MM.1S (cell line): Measurements from ENCODE around the gene XPO1.

Experiments used
- DNase-seq: peaks from one replicate; pipeline ENCODE4 v3.0.0-alpha.2; 2015
- H2AFZ ChIP-seq: fragments of 300-600 bp; sonication (generic); 2 replicates; pipeline ENCODE4 v1.6.0; 2016; ENCODE audit warnings: antibody characterized with exemption, low read length
- H3F3A ChIP-seq: fragments of 300-600 bp; sonication (generic); 2 replicates; pipeline ENCODE4 v1.6.1; 2016; ENCODE audit warnings: mild to moderate bottlenecking, antibody characterized with exemption, low read length, moderate library complexity, mixed read lengths; ENCODE audit not compliant: insufficient read depth
- H3K27ac ChIP-seq: fragments of 300-600 bp; sonication (generic); 2 replicates; pipeline ENCODE4 v1.5.1; 2016; ENCODE audit warnings: mild to moderate bottlenecking, low read length
- H3K27me3 ChIP-seq: fragments of 300-600 bp; sonication (generic); replicated peaks from 2 replicates; pipeline ENCODE4 v1.6.0; 2016; ENCODE audit warnings: low read length; ENCODE audit not compliant: insufficient read depth
- H3K36me3 ChIP-seq: fragments of 300-600 bp; sonication (generic); replicated peaks from 2 replicates; pipeline ENCODE4 v1.6.1; 2016; ENCODE audit warnings: mild to moderate bottlenecking, low read length, mixed read lengths; ENCODE audit not compliant: insufficient read depth
- H3K4me1 ChIP-seq: fragments of 300-600 bp; sonication (generic); 2 replicates; pipeline ENCODE4 v1.6.1; 2016; ENCODE audit warnings: low read length, mixed read lengths
- H3K4me2 ChIP-seq: fragments of 300-600 bp; sonication (generic); 2 replicates; pipeline ENCODE4 v1.6.0; 2016; ENCODE audit warnings: low read depth, low read length
- H3K4me3 ChIP-seq: fragments of 300-600 bp; sonication (generic); 2 replicates; pipeline ENCODE4 v1.5.1; 2016; ENCODE audit warnings: low read length, mixed read lengths
- H3K79me2 ChIP-seq: fragments of 300-600 bp; sonication (generic); 2 replicates; pipeline ENCODE4 v1.6.1; 2016; ENCODE audit warnings: mixed run types, low read length, mixed read lengths
- H3K9ac ChIP-seq: fragments of 300-600 bp; sonication (generic); 2 replicates; pipeline ENCODE4 v1.6.1; 2016; ENCODE audit warnings: low read length, mixed read lengths
- H3K9me2 ChIP-seq: fragments of 300-600 bp; sonication (generic); replicated peaks from 2 replicates; pipeline ENCODE4 v1.6.1; 2016; ENCODE audit warnings: mild to moderate bottlenecking, low read length, mixed read lengths; ENCODE audit not compliant: insufficient read depth
- H3K9me3 ChIP-seq: fragments of 300-600 bp; sonication (generic); replicated peaks from 2 replicates; pipeline ENCODE4 v1.6.1; 2016; ENCODE audit warnings: mild to moderate bottlenecking, low read length, mixed read lengths; ENCODE audit not compliant: insufficient read depth
- H4K20me1 ChIP-seq: fragments of 300-600 bp; sonication (generic); 2 replicates; pipeline ENCODE4 v1.6.1; 2016; ENCODE audit warnings: mild to moderate bottlenecking, low read length, moderate library complexity, mixed read lengths; ENCODE audit not compliant: insufficient read depth
- CTCF ChIP-seq: fragments of 300-600 bp; sonication (generic); IDR thresholded peaks from 2 replicates; pipeline ENCODE4 v1.5.1; 2016; ENCODE audit warnings: antibody characterized with exemption, low read length, mixed read lengths
- EZH2 ChIP-seq: fragments of 300-600 bp; sonication (generic); optimal IDR thresholded peaks from 2 replicates; pipeline ENCODE3; 2017; ENCODE audit warnings: low read depth, mild to moderate bottlenecking, antibody characterized with exemption, low read length, mixed read lengths
- EZH2phosphoT487 ChIP-seq: fragments of 300-600 bp; sonication (generic); IDR thresholded peaks from 2 replicates; pipeline ENCODE4 v1.6.1; 2018; ENCODE audit warnings: antibody characterized with exemption, low read length

The XPO1 gene

GRCh38 chr2:61554604-61555003 lies 16.4 kb upstream of the XPO1 start:
- Histone ChIP-seq H3K36me3 (no peaks in the 10 kb centered on the region), H3K27me3 (no peaks in the 10 kb centered on the region), H3K4me3 (no peak overlapping the region)

DNA sequence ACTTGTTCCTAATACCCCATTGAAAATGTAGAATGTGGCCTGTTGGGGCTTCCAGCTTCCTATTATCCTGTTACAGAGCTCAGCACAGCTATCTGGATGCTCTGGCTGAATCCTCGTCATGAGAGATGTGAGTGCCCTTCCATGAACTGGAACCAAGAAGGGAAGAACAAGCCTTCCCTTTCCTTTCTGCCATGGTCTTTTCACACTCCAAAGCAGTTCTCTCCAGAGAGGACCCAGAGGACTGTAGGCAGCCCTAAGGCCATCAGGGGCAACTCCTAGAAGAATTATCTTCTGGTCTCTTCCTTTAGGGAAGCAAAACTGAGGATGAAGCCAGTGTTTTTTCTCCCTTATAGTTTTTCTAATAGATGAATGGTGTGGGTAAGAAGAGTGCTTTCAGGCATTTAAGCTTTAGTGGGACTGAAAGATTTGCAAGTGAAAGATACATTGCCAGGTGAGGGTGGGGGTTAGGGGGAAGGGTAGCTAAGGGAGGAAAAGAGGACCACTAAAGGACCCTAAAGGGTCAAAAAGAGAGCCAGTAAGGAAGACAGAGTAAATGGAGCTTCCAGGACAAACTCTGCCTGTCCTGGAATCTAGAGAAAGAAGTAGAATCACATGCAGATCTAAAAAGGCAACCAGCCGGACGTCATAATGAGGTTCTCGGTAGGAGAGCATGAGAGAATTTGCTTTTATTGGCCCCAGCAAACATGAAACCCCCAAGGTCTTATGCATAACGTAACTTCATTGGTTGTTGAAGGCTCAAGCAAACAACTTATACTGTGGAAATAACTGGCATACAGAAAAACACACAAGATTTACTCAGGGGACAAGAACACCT lies 12.4 kb upstream of the XPO1 start:
- no peak for TF ChIP-seq CTCF
- no peak for TF ChIP-seq EZH2phosphoT487
- no peak for TF ChIP-seq EZH2
- H3K4me2 ChIP-seq = no peak overlapping the region
- no peak overlapping the region for H2AFZ ChIP-seq
- H3F3A ChIP-seq = no peaks in the 10 kb centered on the region
- no peaks in the 10 kb centered on the region for H3K4me1 ChIP-seq
- no peaks in the 10 kb centered on the region for H3K27me3 ChIP-seq
- H4K20me1 ChIP-seq = no peaks in the 10 kb centered on the region
- no peak overlapping the region for H3K27ac ChIP-seq
- no peaks in the 10 kb centered on the region for H3K9me3 ChIP-seq
- H3K4me3 ChIP-seq = no peak overlapping the region
- H3K9ac ChIP-seq = no peak overlapping the region
- H3K9me2 ChIP-seq = no peaks in the 10 kb centered on the region
- H3K79me2 ChIP-seq = no peaks in the 10 kb centered on the region
- H3K36me3 ChIP-seq = no peaks in the 10 kb centered on the region
- DNase-seq = no peak

More at GRCh38 chr2:61554604-61555003, 16.4 kb upstream of the XPO1 start:
- no peak overlapping the region for H3K27ac ChIP-seq
- H3K9me2 ChIP-seq = no peaks in the 10 kb centered on the region
- H3K9me3 ChIP-seq = no peaks in the 10 kb centered on the region
- no peaks in the 10 kb centered on the region for H3F3A ChIP-seq
- H3K79me2 ChIP-seq = no peaks in the 10 kb centered on the region
- H3K9ac ChIP-seq = no peak overlapping the region
- no peak overlapping the region for H2AFZ ChIP-seq
- H4K20me1 ChIP-seq = no peaks in the 10 kb centered on the region
- no peaks in the 10 kb centered on the region for H3K4me1 ChIP-seq
- TF ChIP-seq CTCF (no peak), EZH2 (no peak), EZH2phosphoT487 (no peak)
- H3K4me2 ChIP-seq = no peak overlapping the region
- DNase-seq = no peak

GRCh38 chr2:61549546-61549945 lies 11.4 kb upstream of the XPO1 start:
- Histone ChIP-seq H3K4me2 (no peak overlapping the region), H3K4me1 (no peaks in the 10 kb centered on the region), H3K36me3 (no peaks in the 10 kb centered on the region), H4K20me1 (no peaks in the 10 kb centered on the region), H3K27me3 (no peaks in the 10 kb centered on the region), H3F3A (no peaks in the 10 kb centered on the region), H3K9me3 (no peaks in the 10 kb centered on the region), H3K4me3 (no peak overlapping the region), H3K9me2 (no peaks in the 10 kb centered on the region), H3K79me2 (no peaks in the 10 kb centered on the region), H3K9ac (no peak overlapping the region), H2AFZ (no peak overlapping the region), H3K27ac (no peak overlapping the region)
- no peak for TF ChIP-seq EZH2
- TF ChIP-seq EZH2phosphoT487 = no peak
- no peak for TF ChIP-seq CTCF
- no peak for DNase-seq
